Keratinocyte (primary cell): Measurements from ENCODE around the gene BBS1.

Experiments
- CTCF ChIP-seq, 3 experiments: IDR thresholded peaks in 1 of 3; conservative IDR thresholded peaks in 1 of 3; optimal IDR thresholded peaks in 1 of 3; 2 replicates in 2 of 3; 3 replicates in 1 of 3; pipeline versions ENCODE3 to v1.5.1; 2011; ENCODE audit warnings: low read length in 3 of 3, mild to moderate bottlenecking in 3 of 3, moderate library complexity in 2 of 3, control low read depth in 1 of 3, inconsistent platforms in 1 of 3; ENCODE audit not compliant: insufficient read depth in 2 of 3; ENCODE audit errors: extremely low read depth in 1 of 3
- EZH2 ChIP-seq: IDR thresholded peaks from one replicate; pipeline ENCODE4 v1.6.1; 2012; ENCODE audit warnings: inconsistent platforms, mild to moderate bottlenecking, low read length, moderate library complexity

- TF ChIP-seq CTCF (optimal IDR thresholded peaks at IDR 0.05 in 1 of 3, IDR thresholded peaks at IDR 0.05 in 1 of 3, conservative IDR thresholded peaks at IDR 0.05 in 1 of 3; ENCODE audit: extremely low read depth in 1 of 3, insufficient read depth in 2 of 3, low read length in 3 of 3) (no peak), EZH2 (no peak)
These were observed at the start of gene BBS1 for GRCh38 chr11:66510271-66510989.
